Osteoblast (primary cell): ENCODE measurements around the gene RUNX3. TPM values are rescaled to one million over a fixed set of nuclear protein-coding genes. Genes with fewer than 3 reads are reported as not detected.

Experiments
- DNase-seq: peaks from one replicate; pipeline ENCODE4 v3.0.0; 2011; ENCODE audit warnings: low spot score, mixed read lengths; ENCODE audit not compliant: insufficient read length; ENCODE audit errors: missing footprints
- H2AFZ ChIP-seq: 2 replicates; pipeline ENCODE4 v1.6.0; 2011; ENCODE audit warnings: mild to moderate bottlenecking, low read length
- H3K27ac ChIP-seq: 2 replicates; pipeline ENCODE4 v1.5.1; 2011; ENCODE audit warnings: mild to moderate bottlenecking, low read depth, low read length, moderate library complexity
- H3K27me3 ChIP-seq: 2 replicates; pipeline ENCODE4 v1.6.0; 2012; ENCODE audit warnings: mild to moderate bottlenecking, control low read depth, inconsistent platforms, low read length, moderate library complexity; ENCODE audit not compliant: insufficient read depth
- H3K36me3 ChIP-seq: 2 replicates; pipeline ENCODE4 v1.5.1; 2011; ENCODE audit warnings: mild to moderate bottlenecking, low read length, control low read depth, moderate library complexity; ENCODE audit not compliant: insufficient read depth
- H3K4me1 ChIP-seq: 2 replicates; pipeline ENCODE4 v1.5.1; 2011; ENCODE audit warnings: mild to moderate bottlenecking, low read length, control low read depth, moderate library complexity; ENCODE audit not compliant: insufficient read depth
- H3K4me2 ChIP-seq: 2 replicates; pipeline ENCODE4 v1.6.0; 2011; ENCODE audit warnings: mild to moderate bottlenecking, low read length; ENCODE audit not compliant: insufficient read depth
- H3K4me3 ChIP-seq: fragments of 200-600 bp; sonication (generic); 3 replicates; pipeline ENCODE4 v1.5.1; 2012; ENCODE audit warnings: mild to moderate bottlenecking, low read length, inconsistent platforms; ENCODE audit not compliant: insufficient read depth
- H3K79me2 ChIP-seq: 2 replicates; pipeline ENCODE4 v1.6.0; 2012; ENCODE audit warnings: mild to moderate bottlenecking, low read length, control low read depth, inconsistent platforms; ENCODE audit not compliant: insufficient read depth
- H3K9me3 ChIP-seq: 2 replicates; pipeline ENCODE4 v1.5.1; 2011; ENCODE audit warnings: low read depth, low read length, control low read depth
- H4K20me1 ChIP-seq: 2 replicates; pipeline ENCODE4 v1.6.0; 2012; ENCODE audit warnings: mild to moderate bottlenecking, low read length, control low read depth; ENCODE audit not compliant: insufficient read depth
- total RNA-seq: library from RNA; depleted of rRNA; stranded (reverse); fragments of >200 nt; gene quantifications from 2 replicates; pipeline ENCODE4 v1.2.3, GENCODE V29; 2012
- TF ChIP-seq, protein P1 (sequence below): IDR thresholded peaks from 2 replicates; pipeline ENCODE4 v1.5.1; 2011; ENCODE audit warnings: mild to moderate bottlenecking, low read depth, low read length, moderate library complexity; ENCODE audit errors: extremely low read depth

The RUNX3 gene
- total RNA-seq, 1 donor: 3.6 TPM

DNA sequence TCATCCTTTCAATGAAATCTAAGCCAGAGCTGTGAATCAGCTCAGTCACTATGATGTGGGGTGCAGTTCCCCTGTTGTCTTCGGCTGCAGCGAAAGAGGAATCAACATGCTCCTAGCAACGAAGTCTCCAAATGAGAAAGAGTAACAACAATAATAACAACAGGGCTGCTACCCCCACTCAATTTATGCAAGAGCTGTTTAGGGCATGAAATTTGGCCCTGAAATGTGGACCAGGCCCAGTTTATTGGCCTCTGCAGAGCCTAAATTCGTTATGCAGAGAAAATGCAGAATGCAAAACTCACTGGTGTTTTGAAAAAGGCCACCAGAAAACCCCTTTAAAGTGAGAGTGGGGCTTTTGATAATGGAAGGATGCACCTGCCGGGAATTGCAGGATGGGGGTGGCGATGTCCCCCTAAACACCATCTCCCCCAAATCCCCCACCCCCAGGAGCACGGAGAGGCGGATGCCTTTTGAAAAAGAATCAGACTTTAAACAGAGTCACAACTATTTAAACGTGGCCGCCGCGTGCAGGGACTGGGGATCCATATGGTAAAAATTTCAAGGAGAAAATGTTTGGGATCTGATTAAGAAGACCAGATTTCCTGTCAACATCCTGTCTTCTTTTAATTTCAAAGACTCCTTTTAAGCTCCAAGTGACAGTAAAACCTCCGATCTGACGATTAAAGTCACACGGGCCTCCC, 1.9 kb downstream of the RUNX3 start:
- no peaks in the 10 kb centered on the region for H3K79me2 ChIP-seq
- no peaks in the 10 kb centered on the region for H3K36me3 ChIP-seq
- TF ChIP-seq, protein P1, sequence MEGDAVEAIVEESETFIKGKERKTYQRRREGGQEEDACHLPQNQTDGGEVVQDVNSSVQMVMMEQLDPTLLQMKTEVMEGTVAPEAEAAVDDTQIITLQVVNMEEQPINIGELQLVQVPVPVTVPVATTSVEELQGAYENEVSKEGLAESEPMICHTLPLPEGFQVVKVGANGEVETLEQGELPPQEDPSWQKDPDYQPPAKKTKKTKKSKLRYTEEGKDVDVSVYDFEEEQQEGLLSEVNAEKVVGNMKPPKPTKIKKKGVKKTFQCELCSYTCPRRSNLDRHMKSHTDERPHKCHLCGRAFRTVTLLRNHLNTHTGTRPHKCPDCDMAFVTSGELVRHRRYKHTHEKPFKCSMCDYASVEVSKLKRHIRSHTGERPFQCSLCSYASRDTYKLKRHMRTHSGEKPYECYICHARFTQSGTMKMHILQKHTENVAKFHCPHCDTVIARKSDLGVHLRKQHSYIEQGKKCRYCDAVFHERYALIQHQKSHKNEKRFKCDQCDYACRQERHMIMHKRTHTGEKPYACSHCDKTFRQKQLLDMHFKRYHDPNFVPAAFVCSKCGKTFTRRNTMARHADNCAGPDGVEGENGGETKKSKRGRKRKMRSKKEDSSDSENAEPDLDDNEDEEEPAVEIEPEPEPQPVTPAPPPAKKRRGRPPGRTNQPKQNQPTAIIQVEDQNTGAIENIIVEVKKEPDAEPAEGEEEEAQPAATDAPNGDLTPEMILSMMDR: no peak
- H3K4me2 ChIP-seq: no peak overlapping the region
- DNase-seq: no peak
- no peak overlapping the region for H3K27ac ChIP-seq
- no peaks in the 10 kb centered on the region for H3K4me1 ChIP-seq
- H3K9me3 ChIP-seq: no peaks in the 10 kb centered on the region
- no peak overlapping the region for H2AFZ ChIP-seq
- H4K20me1 ChIP-seq: peaks cover 6% of the 10 kb centered on the region
- H3K27me3 ChIP-seq: peaks cover 4% of the 10 kb centered on the region
- no peak overlapping the region for H3K4me3 ChIP-seq

GRCh38 chr1:24927473-24927872, 2.6 kb downstream of the RUNX3 start:
- Histone ChIP-seq H3K4me1 (no peaks in the 10 kb centered on the region), H3K4me3 (no peak overlapping the region), H3K27me3 (peaks cover 4% of the 10 kb centered on the region), H3K27ac (no peak overlapping the region), H2AFZ (no peak overlapping the region), H3K36me3 (no peaks in the 10 kb centered on the region), H3K79me2 (no peaks in the 10 kb centered on the region), H3K4me2 (no peak overlapping the region), H4K20me1 (peaks cover under 1% of the 10 kb centered on the region), H3K9me3 (no peaks in the 10 kb centered on the region)
- DNase-seq: no peak
- TF ChIP-seq, protein P1: no peak

DNA sequence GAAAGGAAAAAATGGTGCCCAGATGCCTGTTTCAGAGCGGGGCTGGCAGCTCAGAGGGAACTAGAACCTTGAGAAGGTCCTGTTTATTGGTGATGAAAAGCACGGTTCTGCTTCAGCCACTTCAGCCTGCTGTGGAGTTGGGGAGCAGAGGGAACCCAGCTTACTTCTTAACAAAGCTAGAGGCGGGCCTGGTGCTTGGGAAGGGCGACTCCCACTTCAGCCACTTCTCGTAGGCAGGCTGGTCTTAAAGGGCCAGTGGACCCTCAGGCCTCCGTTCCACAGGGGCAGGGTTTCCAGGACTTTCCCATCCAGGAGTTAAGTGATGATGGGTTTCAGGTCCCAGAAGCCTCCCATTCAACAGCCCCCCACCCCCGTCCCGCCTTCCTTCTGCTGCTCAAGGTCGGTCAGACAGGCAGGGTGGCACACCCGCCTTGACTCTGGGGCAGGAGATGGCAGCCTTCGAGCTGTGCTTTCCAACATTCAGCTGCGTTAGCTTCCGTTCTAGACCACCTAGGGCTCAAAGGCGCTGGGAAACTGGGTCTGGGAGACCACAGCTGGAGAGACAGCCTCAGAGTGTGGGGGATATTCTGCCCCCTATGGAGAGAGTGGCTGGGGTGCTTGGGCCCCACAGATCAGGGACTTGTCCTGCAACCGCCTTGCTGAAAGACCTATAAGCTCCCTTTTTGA, 3.4 kb downstream of the RUNX3 start:
- no peaks in the 10 kb centered on the region for H3K36me3 ChIP-seq
- H3K9me3 ChIP-seq: no peaks in the 10 kb centered on the region
- no peak overlapping the region for H3K4me3 ChIP-seq
- H3K4me2 ChIP-seq: no peak overlapping the region
- no peak overlapping the region for H2AFZ ChIP-seq
- H3K27me3 ChIP-seq: peaks cover 4% of the 10 kb centered on the region
- no peak overlapping the region for H3K27ac ChIP-seq
- TF ChIP-seq, protein P1: no peak
- no peaks in the 10 kb centered on the region for H4K20me1 ChIP-seq
- no peaks in the 10 kb centered on the region for H3K4me1 ChIP-seq
- no peak for DNase-seq
- no peaks in the 10 kb centered on the region for H3K79me2 ChIP-seq

DNA sequence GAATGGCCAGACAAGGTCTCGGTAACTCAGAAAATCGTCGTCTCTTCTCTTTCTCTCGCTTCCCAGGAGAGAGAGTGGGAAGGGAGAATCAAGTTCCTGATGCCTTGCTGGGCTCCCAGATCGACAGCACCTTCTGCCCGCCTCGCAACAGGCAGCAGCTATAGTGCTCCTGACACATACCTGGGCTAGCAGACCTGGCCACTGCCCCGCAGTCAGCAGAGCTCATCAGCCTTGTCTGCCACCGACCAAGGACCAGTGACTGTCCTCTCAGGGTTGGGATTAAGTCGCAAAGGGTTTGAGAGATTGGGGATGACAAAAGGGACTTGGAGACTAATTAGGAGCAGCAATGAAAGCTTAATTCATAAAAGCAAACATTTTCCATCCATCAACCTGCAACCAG, 4.1 kb downstream of the RUNX3 start:
- Histone ChIP-seq H3K79me2 (no peaks in the 10 kb centered on the region), H2AFZ (no peak overlapping the region), H4K20me1 (no peaks in the 10 kb centered on the region), H3K9me3 (no peaks in the 10 kb centered on the region), H3K4me2 (no peak overlapping the region), H3K27me3 (no peaks in the 10 kb centered on the region), H3K4me1 (no peaks in the 10 kb centered on the region), H3K36me3 (no peaks in the 10 kb centered on the region), H3K27ac (no peak overlapping the region), H3K4me3 (no peak overlapping the region)
- TF ChIP-seq, protein P1: no peak
- DNase-seq: peak; percentile 84
